HG03378 (cell line): ENCODE measurements around the gene LRRC23.

Source experiments
- ATAC-seq: cut with Tn5 transposase; IDR thresholded peaks from one replicate; pipeline ENCODE4 v1.9.1; 2021; ENCODE audit warnings: mild to moderate bottlenecking, moderate library complexity; ENCODE audit not compliant: unreplicated experiment

The LRRC23 gene

DNA sequence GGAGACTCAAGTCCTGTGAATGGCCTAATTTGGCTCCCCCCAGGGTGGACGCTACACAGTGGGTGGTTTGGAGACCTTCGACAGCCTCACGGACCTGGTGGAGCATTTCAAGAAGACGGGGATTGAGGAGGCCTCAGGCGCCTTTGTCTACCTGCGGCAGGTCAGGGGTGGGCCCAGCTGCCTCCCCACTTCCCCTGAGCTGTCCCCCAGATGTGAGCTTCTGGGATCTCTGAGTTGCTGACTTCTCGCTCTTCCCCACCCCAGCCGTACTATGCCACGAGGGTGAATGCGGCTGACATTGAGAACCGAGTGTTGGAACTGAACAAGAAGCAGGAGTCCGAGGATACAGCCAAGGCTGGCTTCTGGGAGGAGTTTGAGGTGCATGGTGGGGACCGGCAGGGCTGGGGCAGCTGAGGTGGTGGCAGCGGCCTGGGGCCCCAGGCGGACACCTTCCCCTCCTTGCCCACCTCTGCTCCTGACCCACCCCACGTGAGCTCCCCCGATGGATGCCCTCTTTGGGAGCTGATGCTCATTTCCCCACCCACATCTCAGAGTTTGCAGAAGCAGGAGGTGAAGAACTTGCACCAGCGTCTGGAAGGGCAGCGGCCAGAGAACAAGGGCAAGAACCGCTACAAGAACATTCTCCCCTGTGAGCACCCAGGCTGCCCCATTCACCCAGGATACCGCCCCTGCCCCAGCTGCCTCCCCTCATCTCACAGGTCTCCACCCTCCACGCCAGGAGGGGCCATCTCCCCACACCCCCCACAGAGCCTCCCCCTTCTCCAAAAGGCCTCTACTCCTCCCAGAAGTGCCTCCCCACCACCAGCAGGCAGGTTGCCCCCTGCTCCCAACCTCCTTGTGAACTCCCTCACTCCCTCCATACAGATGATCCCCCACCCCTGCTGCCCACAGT is 50.7 kb downstream of the LRRC23 start:
- ATAC-seq, result no peak

DNA sequence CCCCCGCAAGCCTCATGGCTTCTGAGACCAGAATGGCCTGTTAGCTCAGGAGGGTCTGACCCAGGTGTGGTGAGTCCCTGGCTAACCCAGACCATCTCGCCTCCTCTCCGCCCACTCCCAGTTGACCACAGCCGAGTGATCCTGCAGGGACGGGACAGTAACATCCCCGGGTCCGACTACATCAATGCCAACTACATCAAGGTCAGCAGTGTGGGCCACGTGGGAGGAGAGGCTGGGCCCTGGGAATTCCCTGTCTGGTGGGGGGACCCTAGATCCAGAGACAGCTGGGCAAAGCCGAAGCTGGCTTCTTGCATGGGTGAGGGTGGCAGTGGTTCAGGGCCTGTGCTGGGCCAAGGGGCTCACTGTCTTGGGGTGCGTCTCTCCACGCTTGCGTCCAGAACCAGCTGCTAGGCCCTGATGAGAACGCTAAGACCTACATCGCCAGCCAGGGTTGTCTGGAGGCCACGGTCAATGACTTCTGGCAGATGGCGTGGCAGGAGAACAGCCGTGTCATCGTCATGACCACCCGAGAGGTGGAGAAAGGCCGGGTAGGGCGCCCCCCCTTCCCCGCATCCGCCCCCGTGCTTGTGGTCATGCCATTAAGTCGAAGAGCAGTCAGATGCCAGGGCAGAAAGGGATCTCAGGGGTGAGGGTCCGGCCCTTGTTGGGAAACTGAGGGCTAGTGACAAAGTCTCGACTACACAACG is 51.6 kb downstream of the LRRC23 start:
- ATAC-seq, result no peak

DNA sequence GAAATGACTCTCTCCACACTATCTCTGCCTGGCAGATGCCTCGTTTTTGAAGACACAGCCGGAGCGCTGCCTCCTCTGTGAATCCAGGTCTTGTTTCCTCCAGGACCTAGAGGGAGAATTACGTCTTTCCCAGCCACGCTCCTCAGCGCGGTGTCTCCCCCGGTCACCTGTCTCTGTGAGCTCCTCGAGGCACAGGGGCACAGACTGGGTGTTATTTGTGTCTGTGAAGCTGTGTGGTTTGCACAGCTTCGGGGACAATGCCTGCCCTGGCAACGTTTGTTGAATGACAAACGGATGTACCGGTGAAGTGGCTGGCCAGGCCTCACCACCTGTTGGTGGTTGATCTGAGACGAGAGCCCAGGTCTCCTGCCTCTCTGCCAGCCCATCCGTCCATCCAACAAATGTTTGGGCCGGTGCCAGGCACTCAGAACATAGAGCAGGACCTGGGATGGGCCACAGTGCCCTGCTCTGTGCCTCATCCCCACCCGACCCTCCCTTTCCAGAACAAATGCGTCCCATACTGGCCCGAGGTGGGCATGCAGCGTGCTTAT is 52.6 kb downstream of the LRRC23 start:
- ATAC-seq, result no peak

DNA sequence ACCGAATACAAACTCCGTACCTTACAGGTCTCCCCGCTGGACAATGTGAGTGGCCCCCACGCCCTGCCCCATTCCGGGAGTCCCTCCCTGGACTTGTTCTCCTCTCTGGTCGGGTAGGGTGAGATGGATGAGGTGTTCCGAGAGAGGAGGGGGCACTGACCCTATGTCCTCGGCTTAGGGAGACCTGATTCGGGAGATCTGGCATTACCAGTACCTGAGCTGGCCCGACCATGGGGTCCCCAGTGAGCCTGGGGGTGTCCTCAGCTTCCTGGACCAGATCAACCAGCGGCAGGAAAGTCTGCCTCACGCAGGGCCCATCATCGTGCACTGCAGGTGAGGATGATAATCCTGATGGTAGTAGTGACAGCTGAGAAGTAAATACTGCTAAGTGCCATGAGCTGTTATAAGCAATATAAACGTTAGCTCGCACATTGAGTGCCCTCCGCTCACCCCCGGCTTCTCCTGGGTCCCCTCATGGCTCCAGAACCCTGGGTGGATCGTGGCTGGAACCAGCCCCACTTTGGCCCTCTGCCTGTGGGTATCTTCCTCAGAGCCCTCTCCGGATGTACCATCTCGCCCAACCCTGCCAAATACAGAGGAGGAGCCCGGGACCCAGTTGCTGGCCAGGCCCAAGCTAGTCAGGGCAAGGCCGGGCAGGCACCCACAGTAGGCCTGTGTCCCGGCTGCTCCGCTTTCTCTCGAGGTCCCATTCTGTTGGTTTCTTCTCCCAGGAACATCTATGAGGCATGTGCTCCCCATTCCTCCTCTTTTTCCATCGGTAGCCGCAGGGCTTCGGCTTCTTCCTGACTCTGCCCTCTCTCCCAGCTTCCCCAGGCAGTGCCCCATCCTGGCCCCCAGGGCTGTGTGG is 53.4 kb downstream of the LRRC23 start:
- ATAC-seq, result no peak

DNA sequence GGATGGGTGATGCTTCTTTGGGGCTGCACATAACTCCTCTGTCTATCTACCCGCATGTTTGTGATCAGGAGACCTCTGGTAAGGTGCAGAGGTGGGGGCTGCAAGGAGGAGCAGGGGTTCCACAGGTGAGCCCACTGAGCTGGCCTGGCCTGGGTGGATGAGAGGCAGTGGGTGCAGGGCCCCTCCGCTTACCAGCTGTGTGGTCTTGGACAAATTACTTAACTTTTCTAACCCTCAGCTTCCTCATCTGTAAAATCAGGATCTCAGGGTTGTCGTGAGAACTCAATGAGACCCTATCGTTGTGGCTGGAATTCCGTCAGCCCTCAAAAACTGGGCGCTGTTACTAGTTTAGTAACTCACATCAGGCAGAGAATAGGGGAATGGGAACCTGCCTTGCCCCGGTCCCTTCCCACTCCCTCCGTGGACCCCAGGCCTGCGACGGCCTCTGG is 54.0 kb downstream of the LRRC23 start:
- no peak for ATAC-seq

DNA sequence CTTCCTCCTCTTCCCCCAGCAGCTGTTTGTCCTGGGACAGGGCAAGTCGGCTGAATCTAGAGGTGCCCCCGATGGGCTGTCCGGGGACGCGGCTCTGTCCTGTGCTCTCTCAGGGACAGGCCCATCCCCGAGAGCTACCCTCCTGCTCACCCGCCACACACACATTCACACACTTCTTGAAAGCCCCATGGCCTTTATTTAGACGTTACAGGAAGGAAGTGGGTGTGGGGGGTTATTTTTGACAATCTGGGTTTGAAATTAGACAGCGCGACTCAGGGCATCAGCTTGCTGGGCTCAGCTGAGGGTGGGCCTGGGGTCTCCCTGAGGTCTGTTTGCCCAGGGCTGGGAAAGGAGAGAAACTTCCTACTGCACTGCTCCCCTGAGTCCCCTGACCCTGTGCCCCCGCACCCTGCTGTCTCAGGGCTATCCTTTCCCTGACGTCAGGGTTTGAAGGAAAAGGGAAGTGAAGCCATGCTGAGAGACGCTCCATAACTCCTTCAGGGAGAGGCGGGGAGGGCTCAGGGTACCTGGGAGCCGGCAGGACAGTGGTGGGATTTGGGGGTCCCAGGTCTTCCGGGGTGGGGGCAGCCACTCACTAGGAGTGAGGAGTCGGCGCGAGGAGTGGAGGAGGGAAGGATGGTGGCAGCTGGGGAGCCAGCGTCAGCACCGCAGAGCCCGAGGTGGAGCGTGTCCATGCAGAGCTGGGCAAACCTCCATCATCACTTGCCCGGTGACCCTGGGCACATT is 54.6 kb downstream of the LRRC23 start:
- ATAC-seq, result peak; percentile 43

DNA sequence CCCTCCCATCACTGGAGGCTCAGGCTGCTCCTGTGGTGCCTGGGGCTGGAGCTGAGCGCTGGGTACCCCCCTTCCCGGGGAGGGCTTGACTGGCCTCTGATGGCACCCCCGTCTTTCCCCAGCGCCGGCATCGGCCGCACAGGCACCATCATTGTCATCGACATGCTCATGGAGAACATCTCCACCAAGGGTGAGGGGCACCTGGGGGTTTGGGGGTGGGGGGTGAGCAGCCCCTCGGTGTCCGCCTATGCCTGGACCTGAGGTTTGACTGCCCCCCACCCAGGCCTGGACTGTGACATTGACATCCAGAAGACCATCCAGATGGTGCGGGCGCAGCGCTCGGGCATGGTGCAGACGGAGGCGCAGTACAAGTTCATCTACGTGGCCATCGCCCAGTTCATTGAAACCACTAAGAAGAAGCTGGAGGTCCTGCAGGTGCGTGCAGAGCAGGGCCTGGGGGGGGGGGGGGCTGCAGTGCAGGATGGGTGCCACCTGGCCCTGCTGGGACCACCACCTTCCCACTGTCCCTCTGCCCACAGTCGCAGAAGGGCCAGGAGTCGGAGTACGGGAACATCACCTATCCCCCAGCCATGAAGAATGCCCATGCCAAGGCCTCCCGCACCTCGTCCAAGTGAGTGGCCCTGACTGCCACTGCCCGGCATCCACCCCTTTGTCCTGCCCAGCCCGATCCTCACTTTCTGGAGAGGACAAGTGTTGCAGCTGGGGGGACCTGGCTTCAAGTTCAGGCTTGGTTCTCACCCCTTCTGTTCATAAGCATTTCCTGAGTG is 55.4 kb downstream of the LRRC23 start:
- ATAC-seq, result no peak

DNA sequence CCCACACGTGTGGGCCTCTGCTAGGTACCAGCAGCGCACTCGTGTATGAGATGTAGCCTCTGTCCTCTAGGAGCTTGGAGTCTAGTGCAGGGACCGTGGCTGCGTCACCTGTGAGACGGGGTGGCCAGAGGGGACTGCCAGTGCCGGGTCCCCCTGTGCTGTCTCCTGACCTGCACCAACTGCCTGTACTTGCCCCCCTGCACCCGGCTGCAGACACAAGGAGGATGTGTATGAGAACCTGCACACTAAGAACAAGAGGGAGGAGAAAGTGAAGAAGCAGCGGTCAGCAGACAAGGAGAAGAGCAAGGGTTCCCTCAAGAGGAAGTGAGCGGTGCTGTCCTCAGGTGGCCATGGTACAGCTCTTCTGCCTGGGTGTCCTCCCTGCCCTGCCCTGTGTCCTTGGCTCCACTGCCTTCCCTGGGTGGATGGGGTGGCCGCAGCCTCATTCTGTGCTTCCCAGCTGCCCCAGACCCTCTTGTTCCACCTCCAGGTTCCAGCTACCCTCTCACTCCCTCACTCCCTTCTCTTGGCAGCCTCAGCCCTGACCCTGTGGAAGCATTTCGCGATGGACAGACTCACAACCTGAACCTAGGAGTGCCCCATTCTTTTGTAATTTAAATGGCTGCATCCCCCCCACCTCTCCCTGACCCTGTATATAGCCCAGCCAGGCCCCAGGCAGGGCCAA is 56.1 kb downstream of the LRRC23 start:
- ATAC-seq, result no peak

DNA sequence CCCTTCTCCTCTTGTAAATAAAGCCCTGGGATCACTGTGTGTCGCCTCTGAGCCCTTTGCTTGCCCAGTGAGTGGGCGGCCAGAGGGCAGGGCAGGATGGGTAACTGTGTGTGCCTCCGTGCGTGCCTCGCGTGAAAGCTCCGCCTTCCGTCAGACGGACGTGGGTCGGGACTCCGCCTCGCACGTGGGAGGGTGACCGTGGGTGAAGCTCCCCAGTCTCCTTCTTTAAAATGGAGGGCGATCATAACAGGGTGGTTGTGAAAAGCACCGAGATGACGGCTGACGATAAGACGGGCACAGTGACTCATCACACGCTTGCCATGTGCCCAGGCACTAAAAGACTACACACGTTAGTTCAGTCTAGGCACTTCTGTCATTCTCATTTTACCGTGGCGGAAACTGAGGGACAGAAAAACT is 56.7 kb downstream of the LRRC23 start:
- no peak for ATAC-seq

DNA sequence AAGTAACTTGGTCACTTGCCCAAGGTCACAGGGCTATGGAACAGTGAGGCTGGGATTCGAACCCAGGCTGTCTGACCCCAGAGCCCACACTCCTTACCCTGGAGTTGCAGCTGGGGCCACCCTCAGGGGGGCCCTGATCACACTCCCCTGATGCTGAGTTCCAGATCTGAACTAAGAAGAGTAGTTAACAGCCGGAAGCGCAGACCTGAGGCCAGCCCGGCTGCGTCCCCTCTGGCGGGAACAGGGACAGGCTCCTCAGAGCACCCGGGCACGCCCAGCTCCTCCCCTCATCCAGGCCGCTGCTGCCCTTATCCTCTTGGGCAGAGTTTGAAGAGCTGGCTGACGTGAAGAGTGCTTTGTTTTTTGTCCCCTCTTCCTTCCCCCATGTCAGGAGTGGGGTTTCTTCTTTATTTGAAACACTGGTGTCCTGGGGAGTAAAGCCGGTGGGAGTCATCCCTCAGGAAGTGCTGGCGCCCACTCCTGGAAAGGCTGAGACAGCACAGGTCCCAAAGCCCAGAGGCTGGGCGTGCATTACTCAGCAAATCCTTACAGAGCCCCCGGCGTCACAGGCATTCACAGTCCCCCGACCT is 57.2 kb downstream of the LRRC23 start:
- ATAC-seq, result no peak

DNA sequence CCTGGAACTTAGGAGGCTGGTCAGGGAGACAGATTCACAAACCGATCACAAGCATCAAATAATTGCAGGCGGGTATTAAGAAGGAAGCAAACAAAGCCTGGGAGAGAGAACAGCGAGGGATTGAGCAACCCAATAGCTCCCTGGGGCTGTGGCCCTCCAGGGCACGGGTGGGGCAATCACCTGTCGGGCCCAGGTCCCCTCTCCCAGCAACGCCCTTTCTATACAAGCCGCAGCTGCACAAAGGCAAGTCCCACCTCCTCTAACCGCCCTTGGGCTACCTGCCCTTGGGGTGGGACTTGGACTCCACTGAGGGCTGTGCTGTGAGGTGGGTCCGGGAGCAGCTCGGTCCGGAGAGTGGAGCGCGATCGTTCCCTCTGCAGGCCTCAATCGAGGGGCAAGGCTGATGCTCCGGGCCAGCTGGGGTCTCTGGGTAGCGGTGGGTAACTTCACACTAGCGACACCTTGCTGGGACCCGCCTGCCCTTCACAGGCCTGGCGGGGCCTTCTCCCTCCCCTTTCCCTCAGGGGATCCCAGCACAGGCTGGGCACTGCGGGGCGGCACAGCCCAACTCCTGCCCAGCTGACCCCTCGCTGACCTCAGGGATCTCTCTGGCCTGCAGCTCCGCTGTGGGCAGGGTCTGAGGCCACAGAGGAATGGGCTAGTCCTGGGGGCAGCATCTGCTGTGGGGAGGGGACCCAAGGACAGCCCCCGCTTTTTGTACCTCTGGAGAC is 57.8 kb downstream of the LRRC23 start:
- no peak for ATAC-seq

DNA sequence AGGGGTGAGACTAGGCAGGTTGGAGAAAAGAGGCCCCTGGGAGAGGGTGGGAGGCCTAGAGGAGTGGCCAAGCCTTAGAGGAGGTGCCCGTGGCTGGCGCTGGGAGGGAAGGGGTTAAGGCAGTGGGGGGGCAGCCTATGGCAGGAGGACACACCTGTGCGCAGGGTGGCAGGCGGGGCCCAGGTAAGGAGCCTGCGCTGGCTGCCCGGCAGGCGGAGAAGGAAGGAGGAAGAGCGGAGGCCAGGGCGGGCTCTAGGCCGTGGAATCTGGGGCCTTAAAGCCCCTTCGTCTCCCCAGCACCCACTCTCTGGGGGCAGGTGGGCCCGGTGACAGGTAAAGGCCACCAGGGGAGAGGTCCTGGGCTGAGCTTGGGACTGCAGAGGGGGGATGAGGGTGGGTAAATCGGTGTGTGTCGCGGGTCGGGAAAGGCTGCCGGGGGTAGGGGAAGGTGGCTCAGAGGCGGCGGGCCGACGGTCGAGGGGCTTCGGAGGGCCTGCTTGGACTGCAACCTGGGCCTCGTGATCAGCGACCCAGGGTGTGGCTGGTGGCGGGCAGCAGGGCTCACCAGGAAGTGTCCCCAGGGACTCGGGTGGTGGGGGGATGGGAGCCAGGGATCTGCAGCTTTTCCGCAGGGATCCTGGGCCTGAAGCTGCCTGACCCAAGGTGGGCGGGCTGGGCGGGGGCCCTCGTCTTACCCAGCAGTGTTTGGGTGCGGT is 58.6 kb downstream of the LRRC23 start:
- ATAC-seq, result no peak
